H4 (cell line): ENCODE measurements around the gene BHLHE40. TPM values are rescaled to one million over a fixed set of nuclear protein-coding genes. Genes with fewer than 3 reads are reported as not detected.

Source experiments
- DNase-seq: peaks from one replicate; pipeline ENCODE4 v3.0.0-alpha.2; 2015; ENCODE audit warnings: low spot score
- total RNA-seq: library from RNA; depleted of rRNA; stranded (reverse); fragments of >200 nt; shearing (Covaris generic); gene quantifications from 2 replicates; pipeline ENCODE4 v1.2.3, GENCODE V29; 2014

Gene BHLHE40
- total RNA-seq, 1 experiment from 2014 or later = 38.3 TPM

- DNase-seq = peak; percentile 78
Observed at GRCh38 chr3:4983739-4984510, 4.7 kb downstream of the BHLHE40 start.

GRCh38 chr3:4984511-4984864 lies 5.3 kb downstream of the BHLHE40 start:
- DNase-seq = no peak

- peak; percentile 60 for DNase-seq
Observed at GRCh38 chr3:4985330-4986174, 6.3 kb downstream of the BHLHE40 start.

- DNase-seq = no peak
Observed at GRCh38 chr3:4986175-4986781, 7.0 kb downstream of the BHLHE40 start.

- peak; percentile 98 for DNase-seq
Observed at GRCh38 chr3:4986782-4987537, 7.7 kb downstream of the BHLHE40 start.

GRCh38 chr3:4987538-4988296 lies 8.5 kb downstream of the BHLHE40 start:
- no peak for DNase-seq

- DNase-seq = peak; percentile 95
Observed at GRCh38 chr3:4988983-4989834, 10.0 kb downstream of the BHLHE40 start.

- no peak for DNase-seq
Observed at GRCh38 chr3:4990069-4990468, 10.8 kb downstream of the BHLHE40 start.

- DNase-seq = no peak
Observed at GRCh38 chr3:4992118-4992517, 12.9 kb downstream of the BHLHE40 start.

GRCh38 chr3:4993276-4994143 lies 14.3 kb downstream of the BHLHE40 start:
- DNase-seq = no peak

GRCh38 chr3:4994144-4994730 lies 15.0 kb downstream of the BHLHE40 start:
- no peak for DNase-seq

GRCh38 chr3:4994823-4995499 lies 15.7 kb downstream of the BHLHE40 start:
- DNase-seq = peak; percentile 84

GRCh38 chr3:4995500-4996053 lies 16.3 kb downstream of the BHLHE40 start:
- DNase-seq = peak; percentile 43

- no peak for DNase-seq
Observed at GRCh38 chr3:4996223-4996765, 17.1 kb downstream of the BHLHE40 start.

- DNase-seq = no peak
Observed at GRCh38 chr3:4996771-4997291, 17.6 kb downstream of the BHLHE40 start.

GRCh38 chr3:4997946-4998345 lies 18.7 kb downstream of the BHLHE40 start:
- DNase-seq = no peak

GRCh38 chr3:4999531-5000184 lies 20.4 kb downstream of the BHLHE40 start:
- no peak for DNase-seq
